WERI-Rb-1 (cell line): ENCODE measurements around the gene WNT2B.
A peak's percentile ranks its signal among the peaks of the same experiment; 100 is the strongest.

Experiments used
- DNase-seq: peaks from one replicate; pipeline ENCODE4 v3.0.0-alpha.2; 2020
- H3K27ac ChIP-seq: fragments of 250-450 bp; sonication (Bioruptor Pico); 2 replicates; pipeline ENCODE4 v1.5.1; 2020; ENCODE audit warnings: mild to moderate bottlenecking, moderate library complexity
- H3K27me3 ChIP-seq: fragments of 250-450 bp; sonication (Bioruptor Pico); 2 replicates; pipeline ENCODE4 v1.5.1; 2021; ENCODE audit warnings: mild to moderate bottlenecking, low read depth, moderate library complexity; ENCODE audit not compliant: insufficient read depth, severe bottlenecking
- H3K36me3 ChIP-seq: fragments of 250-450 bp; sonication (Bioruptor Pico); 2 replicates; pipeline ENCODE4 v1.5.1; 2020; ENCODE audit warnings: mild to moderate bottlenecking, moderate library complexity
- H3K4me3 ChIP-seq: 2 replicates; pipeline ENCODE4 v1.5.1; 2011; ENCODE audit warnings: low read depth, mild to moderate bottlenecking, control low read depth, low read length
- H3K9me3 ChIP-seq: fragments of 250-450 bp; sonication (Bioruptor Pico); 2 replicates; pipeline ENCODE4 v1.5.1; 2021; ENCODE audit warnings: mild to moderate bottlenecking, moderate library complexity; ENCODE audit not compliant: severe bottlenecking
- CTCF ChIP-seq: IDR thresholded peaks from 2 replicates; pipeline ENCODE4 v1.5.1; 2011; ENCODE audit warnings: low read depth, mild to moderate bottlenecking, control low read depth, inconsistent platforms, low read length

WNT2B gene

DNA sequence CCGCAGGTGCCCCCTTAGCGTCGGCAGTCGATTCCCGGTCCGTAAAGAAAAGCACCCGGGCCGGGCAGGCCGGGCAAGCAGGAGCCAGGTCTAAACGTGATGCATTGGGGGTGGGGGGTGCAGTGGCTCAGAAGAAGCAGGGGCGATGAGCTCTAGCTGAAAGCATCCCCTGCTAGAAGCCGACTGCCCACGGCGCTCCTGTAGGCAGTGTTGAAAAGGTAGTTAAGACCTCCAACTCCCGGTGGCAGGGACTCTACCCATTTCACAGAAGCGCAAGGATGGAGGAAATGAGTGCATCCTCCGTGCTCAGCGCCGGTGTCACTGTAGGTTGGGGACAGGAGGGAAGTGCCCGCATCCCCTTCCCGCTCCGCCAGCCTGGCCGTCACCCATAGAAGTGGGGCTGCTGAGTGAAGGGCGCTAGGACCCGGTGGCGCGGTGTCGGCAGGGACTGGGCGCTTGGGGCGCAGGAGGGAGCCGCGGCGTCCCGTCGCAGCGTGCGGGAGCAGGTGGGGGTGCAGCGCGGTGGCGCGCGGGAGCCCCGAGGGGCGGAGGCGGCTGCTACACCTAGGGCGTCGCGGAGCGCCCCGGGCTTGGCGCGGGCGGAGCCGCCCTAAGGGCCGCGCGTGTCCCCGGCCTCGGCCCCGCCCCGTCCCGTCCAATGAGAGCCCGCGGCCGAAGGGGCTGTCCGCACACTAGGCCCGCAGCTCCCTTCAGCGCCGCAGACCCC lies at the start of gene WNT2B:
WNT2B (plus strand) TSS at position 688 of the 727 bp plus-strand sequence. CDS start 298 bp downstream, outside the sequence.
- 0 out of 2 replicates have a peak, but pooled peaks have one; percentile 15 for TF ChIP-seq CTCF
- Histone ChIP-seq H3K27ac (no peak within 1 kb of the TSS), H3K9me3 (no peaks in the 10 kb centered on the region), H3K36me3 (no peaks in the 10 kb centered on the region), H3K4me3 (peak within 1 kb of the TSS; percentile 60), H3K27me3 (no peaks in the 10 kb centered on the region)
- DNase-seq = peak; percentile 51

GRCh38 chr1:112460615-112461014 lies 48.1 kb upstream of the WNT2B start:
- Histone ChIP-seq H3K9me3 (no peaks in the 10 kb centered on the region), H3K36me3 (peaks cover 22% of the 10 kb centered on the region), H3K4me3 (no peak overlapping the region), H3K27me3 (no peaks in the 10 kb centered on the region), H3K27ac (no peak overlapping the region)
- TF ChIP-seq CTCF = no peak
- DNase-seq = no peak

DNA sequence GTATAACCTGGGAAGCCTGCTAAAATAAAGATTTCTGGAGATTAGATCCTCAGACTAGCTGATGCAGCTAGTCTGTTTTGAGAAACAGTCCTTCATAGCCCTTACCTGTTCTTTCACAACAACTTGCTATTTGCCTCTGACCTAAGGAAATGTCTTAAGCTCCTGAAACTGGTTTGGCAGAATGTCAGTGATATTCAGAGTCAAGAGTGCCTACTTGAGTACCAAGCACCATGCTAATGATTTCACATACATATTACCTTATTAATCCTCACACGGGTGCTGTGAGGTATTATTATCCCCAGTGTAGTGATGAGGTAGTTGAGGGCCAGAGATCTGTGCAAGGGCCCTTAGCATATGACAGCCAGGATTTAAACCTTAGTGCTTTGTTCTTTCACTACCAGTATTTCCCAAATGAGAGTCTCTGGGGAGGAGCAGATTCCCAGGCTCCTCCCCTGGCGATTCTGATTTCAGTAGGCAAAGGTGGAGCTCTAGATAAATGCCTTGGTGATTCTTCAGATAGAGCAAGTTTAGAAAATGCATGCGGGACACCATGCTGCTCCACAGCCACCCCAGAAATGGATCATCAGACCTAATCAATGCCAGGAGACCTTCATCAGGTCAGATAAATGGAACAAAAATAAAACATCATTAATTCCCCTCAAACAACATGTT lies 47.4 kb upstream of the WNT2B start:
- no peak for DNase-seq
- TF ChIP-seq CTCF = no peak
- Histone ChIP-seq H3K27me3 (no peaks in the 10 kb centered on the region), H3K27ac (no peak overlapping the region), H3K9me3 (no peaks in the 10 kb centered on the region), H3K4me3 (no peak overlapping the region), H3K36me3 (peaks cover 18% of the 10 kb centered on the region)

DNA sequence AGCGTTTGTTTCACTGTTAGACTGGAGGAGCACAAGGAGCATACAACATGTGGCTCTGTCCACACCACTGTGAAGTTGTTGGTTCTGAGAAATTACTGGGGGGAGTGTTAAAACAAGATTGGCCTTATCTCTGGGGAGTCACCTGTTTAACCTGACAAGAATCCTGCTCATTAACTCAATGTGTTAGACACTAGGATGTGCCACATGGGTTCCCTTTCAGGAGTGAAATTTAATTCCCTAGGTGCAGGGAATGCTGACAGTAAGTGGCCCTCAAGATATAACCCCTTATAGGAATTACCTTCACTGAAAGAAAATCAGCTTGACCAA lies 45.8 kb upstream of the WNT2B start:
- TF ChIP-seq CTCF = no peak
- Histone ChIP-seq H3K27me3 (no peaks in the 10 kb centered on the region), H3K4me3 (no peak overlapping the region), H3K9me3 (no peaks in the 10 kb centered on the region), H3K27ac (no peak overlapping the region), H3K36me3 (peaks cover 6% of the 10 kb centered on the region; the same call in 1 of the 2 replicates)
- DNase-seq = no peak

GRCh38 chr1:112464501-112464900 lies 44.3 kb upstream of the WNT2B start:
- H3K27me3 ChIP-seq = no peaks in the 10 kb centered on the region
- H3K27ac ChIP-seq = no peak overlapping the region
- no peak for DNase-seq
- TF ChIP-seq CTCF = no peak
- no peak overlapping the region for H3K4me3 ChIP-seq
- H3K36me3 ChIP-seq = no peaks in the 10 kb centered on the region
- no peaks in the 10 kb centered on the region for H3K9me3 ChIP-seq
